OCI-LY3 (cell line): ENCODE measurements around the gene GAL3ST1.

Source experiments
- H2AFZ ChIP-seq: fragments of 200-600, 300-600 bp; shearing (Covaris generic); 2 replicates; pipeline ENCODE4 v1.6.0; 2014; ENCODE audit warnings: antibody characterized with exemption, low read depth, low read length
- H3K27ac ChIP-seq: fragments of 200-600, 300-600 bp; sonication (generic); 2 replicates; pipeline ENCODE4 v1.5.1; 2014; ENCODE audit warnings: mild to moderate bottlenecking, low read length, moderate library complexity, mixed read lengths
- H3K27me3 ChIP-seq: fragments of 200-600, 300-600 bp; sonication (generic); 2 replicates; pipeline ENCODE4 v1.6.1; 2014; ENCODE audit warnings: low read depth, low read length, mixed read lengths
- H3K36me3 ChIP-seq: fragments of 200-600, 300-600 bp; sonication (generic); replicated peaks from 2 replicates; pipeline ENCODE3; 2014; ENCODE audit warnings: low read depth, low read length, mixed read lengths
- H3K4me1 ChIP-seq: fragments of 300-600, 200-600 bp; sonication (generic); 2 replicates; pipeline ENCODE4 v1.6.1; 2014; ENCODE audit warnings: low read length, mixed read lengths
- H3K4me2 ChIP-seq: fragments of 200-600, 300-600 bp; sonication (generic); 2 replicates; pipeline ENCODE4 v1.6.1; 2014; ENCODE audit warnings: low read length, mixed read lengths
- H3K4me3 ChIP-seq: fragments of 300-600, 200-600 bp; sonication (generic); 2 replicates; pipeline ENCODE4 v1.5.1; 2014; ENCODE audit warnings: antibody characterized with exemption, mild to moderate bottlenecking, low read length, moderate library complexity
- H3K79me2 ChIP-seq: fragments of 300-600, 200-600 bp; shearing (Covaris generic); 2 replicates; pipeline ENCODE4 v1.6.1; 2014; ENCODE audit warnings: mild to moderate bottlenecking, low read length, mixed read lengths
- H3K9ac ChIP-seq: fragments of 300-600, 200-600 bp; shearing (Covaris generic); 2 replicates; pipeline ENCODE4 v1.6.0; 2014; ENCODE audit warnings: mild to moderate bottlenecking, low read length, moderate library complexity
- H3K9me3 ChIP-seq: fragments of 200-600, 300-600 bp; shearing (Covaris generic); 2 replicates; pipeline ENCODE4 v1.6.1; 2014; ENCODE audit warnings: low read length, mixed read lengths; ENCODE audit not compliant: insufficient read depth
- H4K20me1 ChIP-seq: fragments of 200-600, 300-600 bp; sonication (generic); 2 replicates; pipeline ENCODE4 v1.6.1; 2016; ENCODE audit warnings: low read length, mixed read lengths; ENCODE audit not compliant: insufficient read depth
- EZH2phosphoT487 ChIP-seq: fragments of 200-600 bp; shearing (Covaris generic); IDR thresholded peaks from 2 replicates; pipeline ENCODE4 v1.6.1; 2018; ENCODE audit warnings: antibody characterized with exemption, mixed run types, low read depth
- TF ChIP-seq, protein P1 (sequence below): fragments of 200-600, 300-600 bp; sonication (generic); IDR thresholded peaks from 2 replicates; pipeline ENCODE4 v1.5.1; 2014; ENCODE audit warnings: antibody characterized with exemption, low read length, low read depth

GAL3ST1 gene

DNA sequence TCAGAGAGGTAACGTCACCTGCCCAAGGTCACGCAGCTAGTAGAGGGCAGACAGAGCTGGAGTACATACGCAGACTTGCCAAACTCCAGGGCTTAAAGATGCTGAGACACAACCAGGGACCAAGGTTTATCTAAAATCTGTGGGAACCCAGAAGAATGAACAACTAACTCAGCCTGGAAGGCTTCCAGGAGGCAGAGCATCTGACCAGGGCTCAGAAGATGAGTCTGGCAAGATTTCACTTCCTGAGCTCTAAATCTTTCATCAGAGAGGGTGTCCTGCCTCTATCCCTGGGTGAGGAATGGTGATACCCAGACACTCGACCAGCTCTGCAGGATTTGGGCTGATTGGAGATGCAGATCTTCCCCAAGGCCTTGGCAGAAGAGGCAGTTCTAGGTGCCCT lies 9.1 kb downstream of the GAL3ST1 start:
- Histone ChIP-seq H3K27ac (no peak overlapping the region), H3K4me2 (no peak overlapping the region), H3K36me3 (no peaks in the 10 kb centered on the region), H4K20me1 (no peaks in the 10 kb centered on the region), H2AFZ (no peak overlapping the region), H3K27me3 (peaks cover 14% of the 10 kb centered on the region; the same call in 1 of the 2 replicates), H3K79me2 (no peaks in the 10 kb centered on the region), H3K4me1 (no peaks in the 10 kb centered on the region), H3K9me3 (no peaks in the 10 kb centered on the region), H3K9ac (no peak overlapping the region), H3K4me3 (no peak overlapping the region)
- no peak for TF ChIP-seq EZH2phosphoT487
- TF ChIP-seq, protein P1, sequence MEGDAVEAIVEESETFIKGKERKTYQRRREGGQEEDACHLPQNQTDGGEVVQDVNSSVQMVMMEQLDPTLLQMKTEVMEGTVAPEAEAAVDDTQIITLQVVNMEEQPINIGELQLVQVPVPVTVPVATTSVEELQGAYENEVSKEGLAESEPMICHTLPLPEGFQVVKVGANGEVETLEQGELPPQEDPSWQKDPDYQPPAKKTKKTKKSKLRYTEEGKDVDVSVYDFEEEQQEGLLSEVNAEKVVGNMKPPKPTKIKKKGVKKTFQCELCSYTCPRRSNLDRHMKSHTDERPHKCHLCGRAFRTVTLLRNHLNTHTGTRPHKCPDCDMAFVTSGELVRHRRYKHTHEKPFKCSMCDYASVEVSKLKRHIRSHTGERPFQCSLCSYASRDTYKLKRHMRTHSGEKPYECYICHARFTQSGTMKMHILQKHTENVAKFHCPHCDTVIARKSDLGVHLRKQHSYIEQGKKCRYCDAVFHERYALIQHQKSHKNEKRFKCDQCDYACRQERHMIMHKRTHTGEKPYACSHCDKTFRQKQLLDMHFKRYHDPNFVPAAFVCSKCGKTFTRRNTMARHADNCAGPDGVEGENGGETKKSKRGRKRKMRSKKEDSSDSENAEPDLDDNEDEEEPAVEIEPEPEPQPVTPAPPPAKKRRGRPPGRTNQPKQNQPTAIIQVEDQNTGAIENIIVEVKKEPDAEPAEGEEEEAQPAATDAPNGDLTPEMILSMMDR: no peak

- H3K9me3 ChIP-seq: no peaks in the 10 kb centered on the region
- H2AFZ ChIP-seq: no peak overlapping the region
- TF ChIP-seq, protein P1: no peak
- no peak for TF ChIP-seq EZH2phosphoT487
- no peak overlapping the region for H3K4me3 ChIP-seq
- no peak overlapping the region for H3K27ac ChIP-seq
- H3K27me3 ChIP-seq: peaks cover 11% of the 10 kb centered on the region; the same call in 1 of the 2 replicates
- H3K4me2 ChIP-seq: no peak overlapping the region
- H3K79me2 ChIP-seq: no peaks in the 10 kb centered on the region
- no peaks in the 10 kb centered on the region for H3K36me3 ChIP-seq
- no peak overlapping the region for H3K9ac ChIP-seq
- H3K4me1 ChIP-seq: no peaks in the 10 kb centered on the region
- no peaks in the 10 kb centered on the region for H4K20me1 ChIP-seq
These were observed 9.7 kb downstream of the GAL3ST1 start for GRCh38 chr22:30564761-30565119.

DNA sequence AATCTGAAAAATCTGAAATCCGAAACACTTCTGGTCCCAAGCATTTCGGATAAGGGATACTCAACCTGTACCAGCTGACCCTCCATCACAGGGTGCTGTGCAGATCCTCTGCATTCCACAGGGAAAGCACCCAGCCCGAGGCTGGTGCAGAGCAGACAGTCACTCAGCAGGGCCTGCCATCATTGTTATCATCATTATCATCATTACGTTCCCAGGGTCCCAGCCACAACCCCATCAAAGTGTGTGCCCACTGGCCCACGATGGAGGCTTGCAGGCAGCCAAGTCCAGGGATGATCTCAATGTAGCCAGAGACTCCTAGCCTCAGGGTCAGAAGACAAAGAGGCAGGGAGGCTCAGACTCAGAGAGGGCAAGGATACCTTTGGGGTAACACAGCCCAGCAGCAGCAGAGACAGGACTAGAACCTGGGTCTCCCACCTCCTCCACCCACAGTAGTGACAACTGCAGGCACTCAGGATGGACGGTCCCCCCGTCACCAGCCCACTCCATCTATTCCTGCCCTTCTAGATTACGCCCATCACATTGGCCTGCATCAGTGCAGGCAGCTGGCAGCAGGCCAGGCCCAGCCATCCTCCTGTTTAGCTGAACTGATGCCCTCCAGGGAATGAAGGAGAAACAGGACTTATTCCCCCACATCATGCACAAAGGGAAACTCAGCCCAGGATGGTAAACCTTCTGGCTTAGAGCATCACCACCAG lies 10.3 kb downstream of the GAL3ST1 start:
- no peak overlapping the region for H3K9ac ChIP-seq
- H3K27ac ChIP-seq: no peak overlapping the region
- no peak overlapping the region for H2AFZ ChIP-seq
- TF ChIP-seq, protein P1: no peak
- no peak for TF ChIP-seq EZH2phosphoT487
- no peaks in the 10 kb centered on the region for H3K4me1 ChIP-seq
- H3K4me3 ChIP-seq: no peak overlapping the region
- H3K36me3 ChIP-seq: no peaks in the 10 kb centered on the region
- H3K4me2 ChIP-seq: no peak overlapping the region
- H3K9me3 ChIP-seq: no peaks in the 10 kb centered on the region
- no peaks in the 10 kb centered on the region for H4K20me1 ChIP-seq
- H3K27me3 ChIP-seq: peaks cover 11% of the 10 kb centered on the region; the same call in 1 of the 2 replicates
- no peaks in the 10 kb centered on the region for H3K79me2 ChIP-seq

- H3K9ac ChIP-seq: no peak overlapping the region
- TF ChIP-seq, protein P1: no peak
- no peak for TF ChIP-seq EZH2phosphoT487
- no peak overlapping the region for H3K4me2 ChIP-seq
- H3K79me2 ChIP-seq: no peaks in the 10 kb centered on the region
- no peaks in the 10 kb centered on the region for H4K20me1 ChIP-seq
- peaks cover 11% of the 10 kb centered on the region; the same call in 1 of the 2 replicates for H3K27me3 ChIP-seq
- no peaks in the 10 kb centered on the region for H3K36me3 ChIP-seq
- H3K9me3 ChIP-seq: no peaks in the 10 kb centered on the region
- no peak overlapping the region for H2AFZ ChIP-seq
- H3K4me3 ChIP-seq: no peak overlapping the region
- no peaks in the 10 kb centered on the region for H3K4me1 ChIP-seq
- H3K27ac ChIP-seq: no peak overlapping the region
These were observed 12.1 kb downstream of the GAL3ST1 start for GRCh38 chr22:30562366-30562765.
